DND-41 (cell line): ENCODE results near the gene FBXW4.

Source experiments
- EZH2 ChIP-seq: IDR thresholded peaks from 3 replicates; pipeline ENCODE4 v1.6.1; 2012; ENCODE audit warnings: borderline replicate concordance, low read depth, mild to moderate bottlenecking, moderate library complexity, low read length, inconsistent platforms; ENCODE audit not compliant: severe bottlenecking
- TF ChIP-seq, protein P1 (sequence below): IDR thresholded peaks from 2 replicates; pipeline ENCODE4 v1.5.1; 2012; ENCODE audit warnings: borderline replicate concordance, low read length, moderate library complexity, mild to moderate bottlenecking; ENCODE audit not compliant: poor library complexity, severe bottlenecking; ENCODE audit errors: extremely low read depth

DNA sequence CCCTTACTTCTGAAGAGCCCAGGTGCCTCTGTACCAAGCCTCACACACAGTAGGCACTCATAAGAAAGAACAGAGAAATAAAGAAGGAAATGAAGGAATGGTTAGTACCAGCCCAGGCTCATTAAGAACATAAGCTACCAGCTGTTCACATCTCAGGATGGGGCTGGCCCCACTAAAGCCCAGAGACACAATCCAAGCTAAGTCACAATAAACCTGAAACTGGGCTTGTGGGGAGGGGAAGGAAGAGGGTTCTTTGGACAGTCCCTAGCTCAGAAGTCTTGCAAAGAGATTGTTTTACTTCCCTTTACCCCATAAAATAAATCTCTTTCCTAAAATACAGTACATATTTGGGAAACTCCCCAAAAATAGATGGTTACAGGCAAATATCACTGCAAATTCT, 24.3 kb downstream of the FBXW4 start:
- TF ChIP-seq, protein P1, sequence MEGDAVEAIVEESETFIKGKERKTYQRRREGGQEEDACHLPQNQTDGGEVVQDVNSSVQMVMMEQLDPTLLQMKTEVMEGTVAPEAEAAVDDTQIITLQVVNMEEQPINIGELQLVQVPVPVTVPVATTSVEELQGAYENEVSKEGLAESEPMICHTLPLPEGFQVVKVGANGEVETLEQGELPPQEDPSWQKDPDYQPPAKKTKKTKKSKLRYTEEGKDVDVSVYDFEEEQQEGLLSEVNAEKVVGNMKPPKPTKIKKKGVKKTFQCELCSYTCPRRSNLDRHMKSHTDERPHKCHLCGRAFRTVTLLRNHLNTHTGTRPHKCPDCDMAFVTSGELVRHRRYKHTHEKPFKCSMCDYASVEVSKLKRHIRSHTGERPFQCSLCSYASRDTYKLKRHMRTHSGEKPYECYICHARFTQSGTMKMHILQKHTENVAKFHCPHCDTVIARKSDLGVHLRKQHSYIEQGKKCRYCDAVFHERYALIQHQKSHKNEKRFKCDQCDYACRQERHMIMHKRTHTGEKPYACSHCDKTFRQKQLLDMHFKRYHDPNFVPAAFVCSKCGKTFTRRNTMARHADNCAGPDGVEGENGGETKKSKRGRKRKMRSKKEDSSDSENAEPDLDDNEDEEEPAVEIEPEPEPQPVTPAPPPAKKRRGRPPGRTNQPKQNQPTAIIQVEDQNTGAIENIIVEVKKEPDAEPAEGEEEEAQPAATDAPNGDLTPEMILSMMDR = no peak
- TF ChIP-seq EZH2 = no peak
